Vagina (tissue), 2 donors: ENCODE measurements around the gene TSHZ3.

Experiments used
- POLR2A ChIP-seq, 2 donors: fragments of 450-650 bp; IDR thresholded peaks; one replicate each; pipeline ENCODE4 v1.6.1; 2017; ENCODE audit warnings: antibody characterized with exemption in 2 of 2, mild to moderate bottlenecking in 2 of 2, moderate library complexity in 2 of 2
- TF ChIP-seq, protein P1 (sequence below), 3 experiments: fragments of 450-650 bp in 2 of 3; fragments of 200-600 bp in 1 of 3; sonication (generic) in 1 of 3; IDR thresholded peaks; one replicate each; pipeline ENCODE4 v1.5.1; 2017 to 2019; ENCODE audit warnings: antibody characterized with exemption in 3 of 3, mild to moderate bottlenecking in 2 of 3, moderate library complexity in 2 of 3

DNA sequence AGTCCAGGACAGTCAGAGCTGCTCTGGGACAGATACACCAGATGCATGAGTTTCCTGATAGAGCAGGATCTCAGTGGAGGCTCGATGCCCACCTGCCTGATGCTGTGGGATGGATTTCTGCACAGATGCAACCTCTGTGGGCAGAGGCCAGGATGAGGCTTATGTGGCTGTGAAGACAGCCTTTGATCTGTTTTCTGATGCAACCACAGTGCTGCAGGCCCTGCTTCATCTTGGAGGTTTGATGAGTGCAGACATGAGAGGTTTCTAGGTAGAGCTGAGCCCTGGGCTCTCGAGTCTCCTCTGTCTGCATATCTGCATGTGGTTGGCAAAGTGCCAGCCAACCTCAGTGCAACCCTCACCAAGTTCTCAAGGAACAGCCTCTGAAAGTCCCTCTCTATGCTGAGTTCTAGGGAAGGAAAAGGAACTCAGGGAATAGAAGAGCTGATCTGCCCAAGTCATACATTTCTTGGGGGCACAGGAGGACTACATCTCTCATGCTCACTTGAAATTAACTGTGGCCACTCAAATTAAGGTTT lies 23.1 kb upstream of the TSHZ3 start:
- TF ChIP-seq, protein P1, sequence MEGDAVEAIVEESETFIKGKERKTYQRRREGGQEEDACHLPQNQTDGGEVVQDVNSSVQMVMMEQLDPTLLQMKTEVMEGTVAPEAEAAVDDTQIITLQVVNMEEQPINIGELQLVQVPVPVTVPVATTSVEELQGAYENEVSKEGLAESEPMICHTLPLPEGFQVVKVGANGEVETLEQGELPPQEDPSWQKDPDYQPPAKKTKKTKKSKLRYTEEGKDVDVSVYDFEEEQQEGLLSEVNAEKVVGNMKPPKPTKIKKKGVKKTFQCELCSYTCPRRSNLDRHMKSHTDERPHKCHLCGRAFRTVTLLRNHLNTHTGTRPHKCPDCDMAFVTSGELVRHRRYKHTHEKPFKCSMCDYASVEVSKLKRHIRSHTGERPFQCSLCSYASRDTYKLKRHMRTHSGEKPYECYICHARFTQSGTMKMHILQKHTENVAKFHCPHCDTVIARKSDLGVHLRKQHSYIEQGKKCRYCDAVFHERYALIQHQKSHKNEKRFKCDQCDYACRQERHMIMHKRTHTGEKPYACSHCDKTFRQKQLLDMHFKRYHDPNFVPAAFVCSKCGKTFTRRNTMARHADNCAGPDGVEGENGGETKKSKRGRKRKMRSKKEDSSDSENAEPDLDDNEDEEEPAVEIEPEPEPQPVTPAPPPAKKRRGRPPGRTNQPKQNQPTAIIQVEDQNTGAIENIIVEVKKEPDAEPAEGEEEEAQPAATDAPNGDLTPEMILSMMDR (IDR thresholded peaks at IDR 0.05): no peak
- no peak for TF ChIP-seq POLR2A (IDR thresholded peaks at IDR 0.05)
